GM20000 (cell line): ENCODE measurements around the gene VWA3B.
"Not testable (repeated sequence)": the region's sequence is repeated elsewhere in the genome, so short reads cannot be mapped to it uniquely, and the experiment has no call there.

Experiments used
- DNase-seq: peaks from one replicate; pipeline ENCODE4 v3.0.0; 2012; ENCODE audit warnings: low spot score
- TF ChIP-seq, protein P1 (sequence below): IDR thresholded peaks from 2 replicates; pipeline ENCODE4 v1.5.1; 2012; ENCODE audit warnings: mild to moderate bottlenecking, control low read depth; ENCODE audit errors: extremely low read depth, missing control alignments

The VWA3B gene

DNA sequence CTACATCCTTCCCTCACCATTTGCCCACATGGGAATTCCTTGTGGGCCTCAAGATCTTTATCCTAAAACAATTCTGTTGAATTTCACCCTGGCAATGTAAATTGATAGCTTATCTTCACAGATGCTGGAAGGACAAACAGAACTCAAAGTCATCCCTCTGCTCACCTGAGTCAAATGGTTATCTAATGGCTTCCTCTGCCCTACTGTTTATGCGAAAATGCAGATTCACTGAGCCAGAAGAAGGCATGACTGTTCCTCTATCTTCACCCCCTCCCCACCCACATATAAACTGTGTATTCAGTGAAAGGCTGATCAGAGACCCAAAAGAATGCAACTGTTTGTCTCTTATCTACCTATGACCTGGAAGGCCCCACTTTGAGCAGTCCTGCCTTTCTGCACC is 43.9 kb upstream of the VWA3B start:
- TF ChIP-seq, protein P1, sequence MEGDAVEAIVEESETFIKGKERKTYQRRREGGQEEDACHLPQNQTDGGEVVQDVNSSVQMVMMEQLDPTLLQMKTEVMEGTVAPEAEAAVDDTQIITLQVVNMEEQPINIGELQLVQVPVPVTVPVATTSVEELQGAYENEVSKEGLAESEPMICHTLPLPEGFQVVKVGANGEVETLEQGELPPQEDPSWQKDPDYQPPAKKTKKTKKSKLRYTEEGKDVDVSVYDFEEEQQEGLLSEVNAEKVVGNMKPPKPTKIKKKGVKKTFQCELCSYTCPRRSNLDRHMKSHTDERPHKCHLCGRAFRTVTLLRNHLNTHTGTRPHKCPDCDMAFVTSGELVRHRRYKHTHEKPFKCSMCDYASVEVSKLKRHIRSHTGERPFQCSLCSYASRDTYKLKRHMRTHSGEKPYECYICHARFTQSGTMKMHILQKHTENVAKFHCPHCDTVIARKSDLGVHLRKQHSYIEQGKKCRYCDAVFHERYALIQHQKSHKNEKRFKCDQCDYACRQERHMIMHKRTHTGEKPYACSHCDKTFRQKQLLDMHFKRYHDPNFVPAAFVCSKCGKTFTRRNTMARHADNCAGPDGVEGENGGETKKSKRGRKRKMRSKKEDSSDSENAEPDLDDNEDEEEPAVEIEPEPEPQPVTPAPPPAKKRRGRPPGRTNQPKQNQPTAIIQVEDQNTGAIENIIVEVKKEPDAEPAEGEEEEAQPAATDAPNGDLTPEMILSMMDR: no peak
- no peak for DNase-seq

DNA sequence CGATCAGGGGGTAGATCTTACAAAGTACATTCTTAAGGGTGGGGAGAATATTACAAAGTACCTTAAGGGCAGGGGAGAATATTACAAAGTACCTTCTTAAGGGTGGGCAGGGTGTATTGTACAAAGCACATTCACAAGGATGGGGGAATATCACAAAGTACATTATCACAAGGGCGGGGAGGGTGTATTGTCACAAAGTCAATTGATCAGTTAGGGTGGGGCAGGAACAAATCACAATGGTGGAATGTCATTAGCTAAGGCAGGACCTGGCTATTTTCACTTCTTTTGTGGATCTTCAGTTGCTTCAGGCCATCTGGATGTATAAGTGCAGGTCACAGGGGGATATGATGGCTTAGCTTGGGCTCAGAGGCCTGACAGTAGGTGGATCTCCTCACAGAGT is 42.2 kb upstream of the VWA3B start:
- DNase-seq: not testable (repeated sequence)

- TF ChIP-seq, protein P1: no peak
- no peak for DNase-seq
Measured at GRCh38 chr2:98050070-98050469, 36.9 kb upstream of the VWA3B start.

- TF ChIP-seq, protein P1: no peak
- no peak for DNase-seq
Measured at GRCh38 chr2:98058191-98058975, 28.6 kb upstream of the VWA3B start.

- TF ChIP-seq, protein P1: no peak
Measured at GRCh38 chr2:98060277-98060676, 26.7 kb upstream of the VWA3B start.

DNA sequence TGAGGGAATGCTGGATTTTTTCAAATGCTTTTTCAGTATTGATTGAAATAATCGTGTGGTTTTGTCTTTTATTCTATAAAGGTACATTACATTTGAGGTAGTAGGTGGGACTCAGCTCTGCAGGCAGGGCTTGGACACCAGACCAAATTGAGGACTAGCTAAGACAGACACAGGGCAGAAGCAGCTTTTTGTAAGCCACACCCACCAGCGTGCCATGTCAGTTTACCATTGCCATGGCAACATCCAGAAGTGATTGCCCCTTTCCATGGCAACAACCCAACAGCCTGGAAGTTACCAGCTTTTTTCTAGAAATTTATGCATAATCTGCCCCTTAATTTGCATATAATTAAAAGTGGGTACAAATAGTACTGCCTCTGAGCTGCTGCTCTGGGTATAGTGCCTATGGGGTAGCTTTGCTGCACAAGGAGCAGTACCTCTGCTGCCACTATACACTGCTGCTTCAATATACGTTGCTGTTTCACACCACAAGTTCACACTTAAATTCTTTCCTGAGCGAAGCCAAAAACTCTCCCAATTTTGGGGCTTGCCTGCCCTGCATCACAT is 23.6 kb upstream of the VWA3B start:
- TF ChIP-seq, protein P1: no peak

More at GRCh38 chr2:98060277-98060676, 26.7 kb upstream of the VWA3B start:
- no peak for DNase-seq

GRCh38 chr2:98065808-98066207 is 21.2 kb upstream of the VWA3B start:
- TF ChIP-seq, protein P1: no peak
- DNase-seq: no peak

More for the DNA sequence above, 23.6 kb upstream of the VWA3B start:
- no peak for DNase-seq

DNA sequence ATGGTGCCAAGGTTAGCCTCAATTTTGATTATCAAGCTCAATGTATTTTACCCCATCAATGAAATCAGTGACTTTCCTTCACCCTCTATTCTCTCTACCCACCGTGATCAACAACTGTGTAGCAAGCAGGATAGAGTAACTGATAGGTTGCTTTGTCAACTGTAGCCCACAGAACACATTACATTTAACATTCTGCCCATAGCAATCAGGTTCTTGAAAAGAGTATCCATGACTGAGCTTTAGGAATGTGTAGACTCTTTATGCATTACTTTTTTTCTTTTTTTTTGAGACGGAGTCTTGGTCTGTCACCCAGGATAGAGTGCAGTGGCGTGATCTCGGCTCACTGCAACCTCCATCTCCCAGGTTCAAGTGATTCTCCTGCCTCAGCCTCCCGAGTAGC is 19.8 kb upstream of the VWA3B start:
- DNase-seq: no peak
- TF ChIP-seq, protein P1: no peak
